PC-9 (cell line): Measurements from ENCODE around the gene RAP1GAP2.
"Not testable (repeated sequence)": the region's sequence is repeated elsewhere in the genome, so short reads cannot be mapped to it uniquely, and the experiment has no call there.

Experiments
- CTCF ChIP-seq: fragments of 200-600 bp; sonication (generic); conservative IDR thresholded peaks from 2 replicates; pipeline ENCODE4 v1.6.1; 2017; ENCODE audit warnings: mixed run types, antibody characterized with exemption, mild to moderate bottlenecking, moderate library complexity
- EZH2 ChIP-seq: fragments of 200-600 bp; sonication (generic); IDR thresholded peaks from 2 replicates; pipeline ENCODE4 v1.8.0; 2017; ENCODE audit warnings: antibody characterized with exemption, low read depth

GRCh38 chr17:2989396-2989795 is 193.2 kb downstream of the RAP1GAP2 start:
- TF ChIP-seq CTCF, EZH2: not testable (repeated sequence)
